ENCODE measurements around the gene SMARCAL1.
"Not testable (repeated sequence)": the region's sequence is repeated elsewhere in the genome, so short reads cannot be mapped to it uniquely, and the experiment has no call there.

Gene SMARCAL1

GRCh38 chr2:216503159-216503629, 90.9 kb downstream of the SMARCAL1 start:
- no peak for DNase-seq

GRCh38 chr2:216503697-216504375, 91.6 kb downstream of the SMARCAL1 start:
- DNase-seq = no peak

GRCh38 chr2:216504376-216504762, 92.1 kb downstream of the SMARCAL1 start:
- DNase-seq = no peak

GRCh38 chr2:216505133-216506106, 93.1 kb downstream of the SMARCAL1 start:
- no peak for DNase-seq

GRCh38 chr2:216507220-216508160, 95.2 kb downstream of the SMARCAL1 start:
- no peak for DNase-seq

GRCh38 chr2:216508229-216508628, 95.9 kb downstream of the SMARCAL1 start:
- no peak for DNase-seq

- DNase-seq = no peak
Observed at GRCh38 chr2:216516730-216517350, 104.6 kb downstream of the SMARCAL1 start.

GRCh38 chr2:216517447-216518225, 105.4 kb downstream of the SMARCAL1 start:
- no peak for DNase-seq

- DNase-seq = not testable (repeated sequence)
Observed at GRCh38 chr2:216518566-216519119, 106.4 kb downstream of the SMARCAL1 start.

GRCh38 chr2:216519154-216519762, 107.0 kb downstream of the SMARCAL1 start:
- no peak for DNase-seq

GRCh38 chr2:216520112-216520511, 107.8 kb downstream of the SMARCAL1 start:
- DNase-seq = no peak

GRCh38 chr2:216522892-216523502, 110.7 kb downstream of the SMARCAL1 start:
- no peak for DNase-seq

- no peak for DNase-seq
Observed at GRCh38 chr2:216525972-216526371, 113.7 kb downstream of the SMARCAL1 start.

GRCh38 chr2:216526939-216527338, 114.7 kb downstream of the SMARCAL1 start:
- DNase-seq = no peak

GRCh38 chr2:216527600-216527999, 115.3 kb downstream of the SMARCAL1 start:
- no peak for DNase-seq

GRCh38 chr2:216532562-216532961, 120.3 kb downstream of the SMARCAL1 start:
- DNase-seq = no peak
